PC-9 (cell line): ENCODE data around the gene TAF4.

Source experiments
- EZH2 ChIP-seq: fragments of 200-600 bp; sonication (generic); IDR thresholded peaks from 2 replicates; pipeline ENCODE4 v1.8.0; 2017; ENCODE audit warnings: antibody characterized with exemption, low read depth
- TF ChIP-seq, protein P1 (sequence below): fragments of 200-600 bp; sonication (generic); conservative IDR thresholded peaks from 2 replicates; pipeline ENCODE4 v1.6.1; 2017; ENCODE audit warnings: mixed run types, antibody characterized with exemption, mild to moderate bottlenecking, moderate library complexity

DNA sequence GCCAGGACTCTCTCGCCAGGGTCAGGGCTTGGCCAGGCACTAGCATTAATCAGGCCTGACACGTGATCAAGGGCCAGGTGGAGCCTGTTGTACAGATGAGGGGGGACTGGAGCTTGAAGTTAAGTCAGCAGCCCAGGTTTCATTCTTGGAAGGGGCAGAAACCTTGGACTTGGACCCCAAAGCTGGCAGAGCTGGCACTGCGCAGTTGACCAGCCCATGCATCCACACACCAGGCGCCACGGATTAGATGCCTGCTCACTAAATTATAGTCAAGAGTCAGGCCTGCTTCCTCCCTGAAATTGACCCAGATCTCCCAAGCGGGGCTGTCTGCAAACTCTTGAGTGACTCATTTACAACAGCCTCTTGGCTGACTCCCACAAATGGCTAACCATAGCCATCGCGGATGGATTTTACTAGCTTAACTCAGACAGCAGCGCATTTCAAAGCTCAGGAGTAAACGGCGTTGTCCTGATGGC lies 4.1 kb upstream of the TAF4 start:
- TF ChIP-seq, protein P1, sequence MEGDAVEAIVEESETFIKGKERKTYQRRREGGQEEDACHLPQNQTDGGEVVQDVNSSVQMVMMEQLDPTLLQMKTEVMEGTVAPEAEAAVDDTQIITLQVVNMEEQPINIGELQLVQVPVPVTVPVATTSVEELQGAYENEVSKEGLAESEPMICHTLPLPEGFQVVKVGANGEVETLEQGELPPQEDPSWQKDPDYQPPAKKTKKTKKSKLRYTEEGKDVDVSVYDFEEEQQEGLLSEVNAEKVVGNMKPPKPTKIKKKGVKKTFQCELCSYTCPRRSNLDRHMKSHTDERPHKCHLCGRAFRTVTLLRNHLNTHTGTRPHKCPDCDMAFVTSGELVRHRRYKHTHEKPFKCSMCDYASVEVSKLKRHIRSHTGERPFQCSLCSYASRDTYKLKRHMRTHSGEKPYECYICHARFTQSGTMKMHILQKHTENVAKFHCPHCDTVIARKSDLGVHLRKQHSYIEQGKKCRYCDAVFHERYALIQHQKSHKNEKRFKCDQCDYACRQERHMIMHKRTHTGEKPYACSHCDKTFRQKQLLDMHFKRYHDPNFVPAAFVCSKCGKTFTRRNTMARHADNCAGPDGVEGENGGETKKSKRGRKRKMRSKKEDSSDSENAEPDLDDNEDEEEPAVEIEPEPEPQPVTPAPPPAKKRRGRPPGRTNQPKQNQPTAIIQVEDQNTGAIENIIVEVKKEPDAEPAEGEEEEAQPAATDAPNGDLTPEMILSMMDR: no peak
- TF ChIP-seq EZH2: no peak
